GM12878 (cell line): ENCODE results near the gene MEP1A.
"Not testable (repeated sequence)": the region's sequence is repeated elsewhere in the genome, so short reads cannot be mapped to it uniquely, and the experiment has no call there.

ENCODE experiments used
- KAT2A ChIP-seq: conservative IDR thresholded peaks from 2 replicates; pipeline ENCODE4 v1.6.1; 2011; ENCODE audit warnings: low read depth, low read length; ENCODE audit not compliant: control insufficient read depth
- POLR2AphosphoS5 ChIP-seq: IDR thresholded peaks from 2 replicates; pipeline ENCODE4 v1.6.1; 2011; ENCODE audit warnings: mild to moderate bottlenecking, low read length, inconsistent platforms
- USF1 ChIP-seq: IDR thresholded peaks from 2 replicates; pipeline ENCODE4 v1.6.1; 2011; ENCODE audit warnings: borderline replicate concordance, low read depth, mild to moderate bottlenecking, moderate library complexity, mixed read lengths, low read length; ENCODE audit not compliant: insufficient read depth; ENCODE audit errors: extremely low read length

GRCh38 chr6:46774736-46775135 is 18.5 kb upstream of the MEP1A start:
- not testable (repeated sequence) for TF ChIP-seq POLR2AphosphoS5, USF1, KAT2A
